HG03565 (cell line): ENCODE results near the gene HOXD8.

ENCODE experiments used
- ATAC-seq: cut with Tn5 transposase; IDR thresholded peaks from one replicate; pipeline ENCODE4 v1.9.1; 2021; ENCODE audit warnings: mild to moderate bottlenecking, moderate library complexity; ENCODE audit not compliant: unreplicated experiment

The HOXD8 gene

GRCh38 chr2:176102309-176102866 is 27.1 kb upstream of the HOXD8 start:
- no peak for ATAC-seq

GRCh38 chr2:176103194-176103593 is 26.3 kb upstream of the HOXD8 start:
- no peak for ATAC-seq

GRCh38 chr2:176103742-176104315 is 25.7 kb upstream of the HOXD8 start:
- no peak for ATAC-seq

GRCh38 chr2:176104316-176105077 is 25.0 kb upstream of the HOXD8 start:
- ATAC-seq = no peak

- ATAC-seq = no peak
Observed at GRCh38 chr2:176105078-176105729, 24.3 kb upstream of the HOXD8 start.

- ATAC-seq = no peak
Observed at GRCh38 chr2:176105730-176106580, 23.6 kb upstream of the HOXD8 start.

- no peak for ATAC-seq
Observed at GRCh38 chr2:176106581-176107539, 22.6 kb upstream of the HOXD8 start, which contains the start of gene HOXD11. TSS of gene HOXD11 (plus strand) at chr2:176107280. CDS start at chr2:176107356, 76 bp downstream.

- no peak for ATAC-seq
Observed at GRCh38 chr2:176107731-176108181, 21.7 kb upstream of the HOXD8 start.

GRCh38 chr2:176109192-176109901 is 20.2 kb upstream of the HOXD8 start:
- no peak for ATAC-seq

- ATAC-seq = no peak
Observed at GRCh38 chr2:176109946-176110345, 19.6 kb upstream of the HOXD8 start.

GRCh38 chr2:176110415-176111308 is 18.8 kb upstream of the HOXD8 start:
- no peak for ATAC-seq

- no peak for ATAC-seq
Observed at GRCh38 chr2:176111309-176111663, 18.2 kb upstream of the HOXD8 start.

- ATAC-seq = no peak
Observed at GRCh38 chr2:176111846-176112374, 17.6 kb upstream of the HOXD8 start.

GRCh38 chr2:176112375-176113302 is 16.9 kb upstream of the HOXD8 start:
- no peak for ATAC-seq

- ATAC-seq = no peak
Observed at GRCh38 chr2:176114120-176114929, 15.2 kb upstream of the HOXD8 start.
